Left ventricle myocardium inferior (tissue), 1 donor: ENCODE measurements around the gene APAF1. TPM values are rescaled to one million over a fixed set of nuclear protein-coding genes. Genes with fewer than 3 reads are reported as not detected.

Experiments used
- DNase-seq: peaks from one replicate; pipeline ENCODE4 v3.0.0-alpha.2; 2020
- H3K27ac ChIP-seq: fragments of 200-600 bp; replicated peaks from 2 replicates; pipeline ENCODE4 v1.8.0; 2021
- H3K27me3 ChIP-seq: fragments of 200-600 bp; 2 replicates; pipeline ENCODE4 v1.8.0; 2021; ENCODE audit warnings: low read depth
- H3K36me3 ChIP-seq: fragments of 200-600 bp; 2 replicates; pipeline ENCODE4 v1.8.0; 2021
- H3K4me1 ChIP-seq: fragments of 200-600 bp; 2 replicates; pipeline ENCODE4 v1.8.0; 2021
- H3K4me3 ChIP-seq: fragments of 200-600 bp; 2 replicates; pipeline ENCODE4 v1.8.0; 2021; ENCODE audit warnings: mild to moderate bottlenecking, moderate library complexity
- H3K9me3 ChIP-seq: fragments of 200-600 bp; replicated peaks from 2 replicates; pipeline ENCODE4 v1.8.0; 2021
- intact Hi-C: fragments of 100-400 bp; cut with micrococcal nuclease; formaldehyde crosslinking; loops from one replicate; pipeline ENCODE4 v1.11.0; 2022
- total RNA-seq: library from RNA; stranded (reverse); fragmentation: NEBNext Ultra II Directional; extraction: Animal tissue kit (Norgen Biotek cat#: 25700); gene quantifications from one replicate; pipeline ENCODE4 v1.2.1, GENCODE V29; 2021
- TF ChIP-seq, protein P1 (sequence below): fragments of 200-600 bp; IDR thresholded peaks from 2 replicates; pipeline ENCODE4 v1.8.0; 2021; ENCODE audit warnings: antibody characterized with exemption, mild to moderate bottlenecking, borderline replicate concordance
- donor health status: DM: no; HTN: yes; CAD: no; lungs with severe emphysema.

APAF1 gene
- total RNA-seq, 1 donor from 2014 or later, result 5.0 TPM

DNA sequence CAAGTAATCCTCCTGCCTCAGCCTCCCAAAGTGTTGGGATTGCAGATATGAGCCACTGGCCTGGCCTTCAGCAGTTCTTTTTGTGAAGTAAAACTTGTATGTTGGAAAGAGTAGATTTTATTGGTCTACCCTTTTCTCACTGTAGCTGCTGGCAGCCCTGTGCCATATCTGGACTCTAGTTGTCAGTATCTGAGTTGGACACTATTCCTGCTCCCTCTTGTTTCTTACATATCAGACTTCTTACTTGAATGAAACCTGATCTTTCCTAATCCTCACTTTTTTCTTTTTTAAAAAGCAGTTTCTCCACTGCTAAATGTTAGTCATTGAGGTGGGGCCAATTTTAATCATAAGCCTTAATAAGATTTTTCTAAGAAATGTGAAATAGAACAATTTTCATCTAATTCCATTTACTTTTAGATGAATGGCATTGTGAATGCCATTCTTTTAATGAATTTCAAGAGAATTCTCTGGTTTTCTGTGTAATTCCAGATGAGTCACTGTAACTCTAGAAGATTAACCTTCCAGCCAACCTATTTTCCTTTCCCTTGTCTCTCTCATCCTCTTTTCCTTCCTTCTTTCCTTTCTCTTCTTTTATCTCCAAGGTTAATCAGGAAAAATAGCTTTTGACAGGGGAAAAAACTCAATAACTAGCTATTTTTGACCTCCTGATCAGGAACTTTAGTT is 88.7 kb downstream of the APAF1 start:
- Histone ChIP-seq H3K27me3 (no peaks in the 10 kb centered on the region), H3K9me3 (no peaks in the 10 kb centered on the region), H3K4me3 (no peak overlapping the region), H3K4me1 (no peaks in the 10 kb centered on the region), H3K27ac (no peak overlapping the region), H3K36me3 (peaks cover 55% of the 10 kb centered on the region)
- TF ChIP-seq, protein P1, sequence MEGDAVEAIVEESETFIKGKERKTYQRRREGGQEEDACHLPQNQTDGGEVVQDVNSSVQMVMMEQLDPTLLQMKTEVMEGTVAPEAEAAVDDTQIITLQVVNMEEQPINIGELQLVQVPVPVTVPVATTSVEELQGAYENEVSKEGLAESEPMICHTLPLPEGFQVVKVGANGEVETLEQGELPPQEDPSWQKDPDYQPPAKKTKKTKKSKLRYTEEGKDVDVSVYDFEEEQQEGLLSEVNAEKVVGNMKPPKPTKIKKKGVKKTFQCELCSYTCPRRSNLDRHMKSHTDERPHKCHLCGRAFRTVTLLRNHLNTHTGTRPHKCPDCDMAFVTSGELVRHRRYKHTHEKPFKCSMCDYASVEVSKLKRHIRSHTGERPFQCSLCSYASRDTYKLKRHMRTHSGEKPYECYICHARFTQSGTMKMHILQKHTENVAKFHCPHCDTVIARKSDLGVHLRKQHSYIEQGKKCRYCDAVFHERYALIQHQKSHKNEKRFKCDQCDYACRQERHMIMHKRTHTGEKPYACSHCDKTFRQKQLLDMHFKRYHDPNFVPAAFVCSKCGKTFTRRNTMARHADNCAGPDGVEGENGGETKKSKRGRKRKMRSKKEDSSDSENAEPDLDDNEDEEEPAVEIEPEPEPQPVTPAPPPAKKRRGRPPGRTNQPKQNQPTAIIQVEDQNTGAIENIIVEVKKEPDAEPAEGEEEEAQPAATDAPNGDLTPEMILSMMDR, result no peak
- intact Hi-C loops, result no loop called here
- DNase-seq, result no peak

DNA sequence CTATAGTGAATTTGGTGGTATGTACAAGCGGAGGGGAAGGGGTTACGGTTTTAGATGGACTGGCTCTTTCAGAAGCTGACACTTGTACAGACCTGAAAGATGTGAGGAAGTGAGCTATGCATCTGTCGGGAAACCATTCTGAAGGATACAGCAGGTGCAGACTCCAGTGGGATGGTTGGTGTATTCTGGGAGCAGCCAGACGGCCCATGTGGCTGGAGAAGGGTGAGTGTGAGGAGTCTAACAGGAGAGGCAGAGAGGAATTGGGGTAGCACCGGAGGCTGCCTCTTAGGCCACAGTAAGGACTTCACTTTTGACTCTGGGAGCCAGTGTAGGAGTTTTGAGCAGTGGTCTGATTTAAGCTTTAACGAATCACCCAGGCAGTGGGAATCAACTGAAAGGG is 90.7 kb downstream of the APAF1 start:
- no peak overlapping the region for H3K27ac ChIP-seq
- no peak for DNase-seq
- H3K27me3 ChIP-seq, result no peaks in the 10 kb centered on the region
- no peaks in the 10 kb centered on the region for H3K9me3 ChIP-seq
- TF ChIP-seq, protein P1, result no peak
- no peaks in the 10 kb centered on the region for H3K4me1 ChIP-seq
- no peak overlapping the region for H3K4me3 ChIP-seq
- peaks cover 35% of the 10 kb centered on the region for H3K36me3 ChIP-seq
- intact Hi-C loops, result no loop called here

DNA sequence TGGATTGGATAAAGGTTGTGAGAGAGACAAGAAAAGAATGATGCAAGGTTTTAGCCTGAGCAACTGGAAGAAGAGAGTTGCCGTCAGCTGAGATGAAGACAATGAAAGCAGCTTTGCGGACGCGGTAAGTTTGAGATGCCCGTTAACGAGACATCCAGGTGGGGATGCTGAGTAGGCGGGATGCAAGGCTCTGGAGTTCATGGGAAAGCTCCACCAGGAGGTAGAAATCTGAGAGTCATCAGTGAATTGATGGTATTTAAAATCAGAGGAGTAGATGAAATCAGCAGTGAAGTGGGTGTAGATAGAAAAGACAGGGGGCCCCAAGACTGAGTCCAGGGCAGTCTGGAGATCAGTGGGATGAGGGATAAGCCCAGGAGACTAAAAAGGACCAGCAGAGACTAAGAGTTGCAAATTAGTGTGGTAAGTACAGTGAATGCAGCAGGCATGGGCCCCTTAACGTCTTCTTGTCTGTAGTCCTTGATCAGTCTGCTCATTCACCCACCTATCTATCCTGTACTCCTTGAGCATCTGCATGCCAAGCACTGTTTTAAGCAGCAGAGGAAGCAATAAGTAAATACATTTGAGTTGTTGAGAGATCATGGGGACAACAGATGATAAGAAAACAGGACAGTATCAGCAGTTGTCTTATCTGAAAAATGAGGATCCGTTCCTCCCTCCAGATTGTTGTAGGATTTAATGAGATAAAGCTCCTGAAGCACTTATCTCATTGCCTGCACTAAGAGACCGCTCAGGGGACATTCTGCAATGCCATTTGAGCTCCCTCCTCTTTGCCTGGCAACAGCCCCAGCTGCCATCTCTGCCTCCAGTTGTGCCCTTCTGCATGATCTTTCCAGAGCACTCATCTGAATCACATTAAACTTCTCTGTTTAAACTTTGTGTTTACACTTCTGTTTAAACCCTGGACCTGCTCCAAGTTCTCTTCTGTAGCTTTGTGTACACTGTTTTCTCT is 91.5 kb downstream of the APAF1 start:
- no peak overlapping the region for H3K27ac ChIP-seq
- H3K9me3 ChIP-seq, result no peaks in the 10 kb centered on the region
- TF ChIP-seq, protein P1, result no peak
- peaks cover under 1% of the 10 kb centered on the region for H3K27me3 ChIP-seq
- H3K36me3 ChIP-seq, result peaks cover 27% of the 10 kb centered on the region
- H3K4me1 ChIP-seq, result no peaks in the 10 kb centered on the region
- intact Hi-C loops, result no loop called here
- DNase-seq, result no peak
- no peak overlapping the region for H3K4me3 ChIP-seq

DNA sequence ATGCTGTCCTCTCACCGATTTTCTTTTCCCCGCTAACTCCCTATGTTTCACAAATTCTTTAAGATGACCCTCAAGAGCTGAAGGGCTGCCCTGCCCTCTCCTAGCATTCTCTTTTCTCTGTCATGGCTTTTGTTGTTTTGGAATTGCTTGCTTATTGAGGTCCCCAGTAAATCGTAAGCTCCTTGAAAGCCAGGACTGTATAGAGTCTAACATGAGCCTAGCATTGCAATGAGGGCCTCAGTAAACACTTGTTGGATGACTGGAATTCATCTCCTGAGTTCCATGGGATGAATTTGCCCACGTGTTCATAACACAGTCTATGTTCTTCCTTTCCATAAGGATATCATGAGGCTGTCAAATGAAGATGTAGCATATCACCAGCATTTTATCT is 92.2 kb downstream of the APAF1 start:
- H3K9me3 ChIP-seq, result no peaks in the 10 kb centered on the region
- intact Hi-C loops, result no loop called here
- H3K27ac ChIP-seq, result no peak overlapping the region
- no peaks in the 10 kb centered on the region for H3K4me1 ChIP-seq
- TF ChIP-seq, protein P1, result no peak
- H3K27me3 ChIP-seq, result peaks cover 5% of the 10 kb centered on the region
- H3K4me3 ChIP-seq, result no peak overlapping the region
- no peak for DNase-seq
- H3K36me3 ChIP-seq, result peaks cover 20% of the 10 kb centered on the region

DNA sequence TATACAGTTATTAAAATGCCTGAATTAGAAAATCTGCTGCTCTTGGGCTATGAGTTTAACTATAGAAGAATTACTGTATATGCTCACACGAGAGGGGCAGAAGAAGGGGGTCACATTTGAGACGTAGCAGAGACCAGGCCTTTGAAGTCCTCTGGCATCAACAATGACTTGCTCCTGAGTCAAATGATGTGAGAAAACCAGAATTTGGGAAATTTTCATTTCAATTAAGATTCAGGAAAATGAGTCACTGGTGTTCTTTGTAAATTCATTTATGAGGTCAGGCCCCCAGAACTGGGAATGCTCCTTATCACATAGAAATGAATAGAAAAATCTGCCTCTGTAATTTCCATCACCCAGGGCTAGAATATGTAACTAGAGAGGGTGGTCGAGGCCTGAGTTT is 92.9 kb downstream of the APAF1 start:
- Histone ChIP-seq H3K9me3 (no peaks in the 10 kb centered on the region), H3K4me3 (no peak overlapping the region), H3K27ac (no peak overlapping the region), H3K4me1 (no peaks in the 10 kb centered on the region), H3K36me3 (peaks cover 13% of the 10 kb centered on the region), H3K27me3 (peaks cover 9% of the 10 kb centered on the region)
- TF ChIP-seq, protein P1, result no peak
- intact Hi-C loops, result no loop called here
- DNase-seq, result no peak
